Stomach (tissue), 4 donors: Measurements from ENCODE around the gene TMCO4.

ENCODE experiments used
- POLR2A ChIP-seq, 4 donors: fragments of 450-650 bp; IDR thresholded peaks; one replicate each; pipeline ENCODE4 v1.6.1; 2016; ENCODE audit warnings: antibody characterized with exemption in 4 of 4, control low read depth in 2 of 4, mild to moderate bottlenecking in 1 of 4, moderate library complexity in 1 of 4
- POLR2AphosphoS5 ChIP-seq, 3 donors: sonication (generic); formaldehyde crosslinking; IDR thresholded peaks; one replicate each; pipeline ENCODE4 v1.6.1; 2016; ENCODE audit warnings: antibody characterized with exemption in 3 of 3
- TF ChIP-seq, protein P1 (sequence below), 7 experiments: fragments of 450-650 bp in 4 of 7; fragments of 200-600 bp in 3 of 7; sonication (generic) in 3 of 7; IDR thresholded peaks; one replicate each; pipeline ENCODE4 v1.5.1; 2016 to 2019; ENCODE audit warnings: antibody characterized with exemption in 7 of 7, control low read depth in 2 of 7, mild to moderate bottlenecking in 1 of 7

- TF ChIP-seq, protein P1, sequence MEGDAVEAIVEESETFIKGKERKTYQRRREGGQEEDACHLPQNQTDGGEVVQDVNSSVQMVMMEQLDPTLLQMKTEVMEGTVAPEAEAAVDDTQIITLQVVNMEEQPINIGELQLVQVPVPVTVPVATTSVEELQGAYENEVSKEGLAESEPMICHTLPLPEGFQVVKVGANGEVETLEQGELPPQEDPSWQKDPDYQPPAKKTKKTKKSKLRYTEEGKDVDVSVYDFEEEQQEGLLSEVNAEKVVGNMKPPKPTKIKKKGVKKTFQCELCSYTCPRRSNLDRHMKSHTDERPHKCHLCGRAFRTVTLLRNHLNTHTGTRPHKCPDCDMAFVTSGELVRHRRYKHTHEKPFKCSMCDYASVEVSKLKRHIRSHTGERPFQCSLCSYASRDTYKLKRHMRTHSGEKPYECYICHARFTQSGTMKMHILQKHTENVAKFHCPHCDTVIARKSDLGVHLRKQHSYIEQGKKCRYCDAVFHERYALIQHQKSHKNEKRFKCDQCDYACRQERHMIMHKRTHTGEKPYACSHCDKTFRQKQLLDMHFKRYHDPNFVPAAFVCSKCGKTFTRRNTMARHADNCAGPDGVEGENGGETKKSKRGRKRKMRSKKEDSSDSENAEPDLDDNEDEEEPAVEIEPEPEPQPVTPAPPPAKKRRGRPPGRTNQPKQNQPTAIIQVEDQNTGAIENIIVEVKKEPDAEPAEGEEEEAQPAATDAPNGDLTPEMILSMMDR (IDR thresholded peaks at IDR 0.05), result no peak
- TF ChIP-seq POLR2AphosphoS5 (IDR thresholded peaks at IDR 0.05) (no peak), POLR2A (IDR thresholded peaks at IDR 0.05) (no peak)
These were observed 117.5 kb downstream of the TMCO4 start for GRCh38 chr1:19682257-19682656.
